ENCODE data around the gene AUTS2. TPM values are rescaled to one million over a fixed set of nuclear protein-coding genes. Genes with fewer than 3 reads are reported as not detected.
A peak's percentile ranks its signal among the peaks of the same experiment; 100 is the strongest.

Gene AUTS2
- total RNA-seq, 1 experiment from 2014 or later, result 0.11 TPM

DNA sequence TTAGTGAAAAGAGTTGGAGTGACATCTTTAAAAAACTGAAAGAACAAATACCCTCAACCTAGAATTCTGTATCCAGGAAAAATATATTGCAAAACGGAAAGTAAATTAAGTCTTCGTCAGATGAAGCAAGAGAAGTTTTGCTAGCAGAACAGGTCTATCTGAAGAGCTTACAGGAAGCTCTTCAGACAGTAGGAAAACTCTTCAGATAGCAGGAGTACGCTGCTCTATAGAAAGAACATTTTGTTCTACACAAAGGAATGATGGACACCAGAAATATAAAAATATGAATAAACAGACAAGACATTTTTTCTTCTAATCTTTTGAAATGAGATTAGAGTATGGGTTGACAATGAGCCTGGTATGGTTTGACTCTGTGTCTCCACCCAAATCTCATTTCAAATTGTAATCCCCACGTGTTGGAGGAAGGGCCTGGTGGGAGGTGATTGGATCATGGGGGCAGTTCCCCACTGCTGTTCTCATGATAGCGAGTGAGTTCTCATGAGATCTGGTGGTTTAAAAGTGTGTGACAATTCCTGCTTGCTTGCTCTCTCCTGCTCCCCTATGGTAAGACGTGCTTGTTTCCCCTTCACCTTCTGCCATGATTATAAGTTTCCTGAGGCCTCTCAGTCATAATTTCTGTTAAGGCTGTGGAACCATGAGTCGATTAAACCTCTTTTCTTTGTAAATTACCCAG, 567.3 kb downstream of the AUTS2 start:
- in situ Hi-C loops (cut with HindIII; ENCODE audit: low pct_unique_long_range_greater_than_20kb, low sequenced_read_pairs), result no loop called here
- no peak for DNase-seq (ENCODE audit: low read depth, low spot score)

DNA sequence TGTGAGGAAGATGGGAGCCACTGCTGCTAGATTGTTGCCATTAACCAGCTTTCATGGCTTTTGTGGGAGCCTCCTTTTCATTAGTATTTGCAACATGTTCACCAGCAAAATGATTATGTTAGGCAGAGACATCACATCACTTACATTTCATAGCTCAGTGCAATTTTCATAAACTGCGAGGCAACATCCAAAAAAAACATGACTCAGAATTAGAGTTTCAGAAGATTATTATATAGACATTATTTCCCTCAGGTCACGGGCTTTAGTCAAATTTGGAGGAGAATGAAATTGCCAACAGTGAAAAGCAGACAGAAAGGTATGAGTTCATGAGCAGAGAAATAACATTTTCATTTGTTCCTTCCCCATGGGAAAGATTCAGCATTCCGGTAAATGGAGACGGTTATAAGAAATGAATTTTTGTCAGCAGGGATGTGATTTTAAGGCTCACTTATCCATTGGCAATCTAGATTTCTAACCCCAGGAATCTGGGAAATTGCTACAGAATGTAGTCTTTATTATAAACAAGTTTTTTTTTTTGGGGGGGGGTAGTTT, 573.2 kb downstream of the AUTS2 start:
- in situ Hi-C loops (cut with HindIII; ENCODE audit: low pct_unique_long_range_greater_than_20kb, low sequenced_read_pairs), result no loop called here
- DNase-seq (ENCODE audit: low read depth, low spot score), result no peak

DNA sequence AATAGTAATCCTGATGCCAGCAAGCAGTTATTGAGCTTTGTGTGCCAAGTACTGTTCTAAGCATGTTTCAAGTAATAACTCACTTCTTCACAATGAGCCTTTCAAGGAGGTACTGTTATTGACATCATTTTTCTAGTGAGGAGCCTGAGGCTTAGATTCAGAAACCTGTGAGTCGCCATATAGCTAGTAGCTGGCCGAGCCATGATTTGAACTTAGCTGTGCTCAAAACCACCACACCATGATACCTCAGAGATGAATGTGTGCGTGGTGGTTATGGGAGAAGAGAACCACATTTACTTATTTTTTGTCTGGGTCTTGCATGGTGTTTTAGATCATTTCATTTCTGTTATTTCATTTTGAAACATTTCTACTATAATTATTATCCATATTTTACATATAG, 578.9 kb downstream of the AUTS2 start:
- in situ Hi-C loops (cut with HindIII; ENCODE audit: low pct_unique_long_range_greater_than_20kb, low sequenced_read_pairs), result no loop called here
- DNase-seq (ENCODE audit: low read depth, low spot score), result no peak

DNA sequence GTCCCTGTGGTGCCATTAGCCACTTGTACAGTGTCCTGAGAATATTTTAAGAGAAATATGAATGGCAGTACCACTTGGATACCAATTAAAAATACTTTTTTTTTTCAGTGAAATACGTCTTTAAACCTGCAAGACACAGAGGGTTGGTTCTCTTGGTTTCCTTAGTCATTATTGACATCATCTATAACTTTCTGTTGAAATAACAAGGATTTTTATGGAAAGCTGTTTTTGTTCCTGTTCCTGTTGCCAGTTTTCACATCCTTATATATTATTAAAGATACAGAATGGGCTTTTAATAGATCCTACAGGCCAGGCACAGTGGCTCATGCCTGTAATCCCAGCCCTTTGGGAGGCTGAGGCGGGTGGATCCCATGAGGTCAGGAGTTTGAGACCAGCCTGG, 579.9 kb downstream of the AUTS2 start:
- in situ Hi-C loops (cut with HindIII; ENCODE audit: low pct_unique_long_range_greater_than_20kb, low sequenced_read_pairs), result no loop called here
- no peak for DNase-seq (ENCODE audit: low read depth, low spot score)

DNA sequence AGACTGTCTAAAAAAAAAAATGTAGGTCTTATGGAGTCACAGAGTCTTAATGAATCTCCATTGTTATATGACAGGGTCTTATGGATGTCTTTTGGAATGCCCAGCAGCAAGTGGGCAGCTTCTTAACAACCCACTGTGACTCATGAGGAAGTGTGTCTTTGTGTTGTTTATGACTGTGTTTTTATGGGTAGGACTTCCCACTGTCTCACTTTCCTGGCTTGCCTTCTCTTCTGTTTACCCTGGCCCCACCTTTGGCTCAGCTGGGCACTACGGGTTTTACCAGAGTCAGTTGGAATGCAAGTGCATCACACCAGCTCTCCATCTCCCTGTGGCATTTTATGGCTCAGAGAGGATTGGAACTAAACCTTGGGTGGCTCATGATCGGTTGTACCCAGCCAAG, 580.5 kb downstream of the AUTS2 start:
- no peak for DNase-seq (ENCODE audit: low read depth, low spot score)
- in situ Hi-C loops (cut with HindIII; ENCODE audit: low pct_unique_long_range_greater_than_20kb, low sequenced_read_pairs), result no loop called here

DNA sequence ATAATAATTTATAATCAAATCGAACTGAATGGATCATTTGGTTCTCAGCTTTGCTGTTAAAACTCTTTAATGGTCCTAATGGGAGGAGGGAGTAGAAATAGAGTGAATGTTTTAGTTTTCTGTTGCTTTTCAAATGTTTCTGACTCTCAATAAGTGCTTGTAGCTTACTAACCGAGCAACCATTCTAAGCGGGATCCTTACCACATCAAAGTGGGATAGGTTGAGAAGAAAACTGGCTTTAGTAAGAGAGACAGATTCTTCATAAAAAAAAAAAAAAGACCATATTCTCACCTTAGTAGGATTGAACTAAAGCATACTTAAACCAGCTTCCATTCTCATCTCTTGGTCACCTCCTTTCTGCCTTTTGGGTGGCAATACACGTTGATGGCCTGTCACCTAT, 584.2 kb downstream of the AUTS2 start:
- in situ Hi-C loops (cut with HindIII; ENCODE audit: low pct_unique_long_range_greater_than_20kb, low sequenced_read_pairs), result no loop called here
- DNase-seq (ENCODE audit: low read depth, low spot score), result no peak

DNA sequence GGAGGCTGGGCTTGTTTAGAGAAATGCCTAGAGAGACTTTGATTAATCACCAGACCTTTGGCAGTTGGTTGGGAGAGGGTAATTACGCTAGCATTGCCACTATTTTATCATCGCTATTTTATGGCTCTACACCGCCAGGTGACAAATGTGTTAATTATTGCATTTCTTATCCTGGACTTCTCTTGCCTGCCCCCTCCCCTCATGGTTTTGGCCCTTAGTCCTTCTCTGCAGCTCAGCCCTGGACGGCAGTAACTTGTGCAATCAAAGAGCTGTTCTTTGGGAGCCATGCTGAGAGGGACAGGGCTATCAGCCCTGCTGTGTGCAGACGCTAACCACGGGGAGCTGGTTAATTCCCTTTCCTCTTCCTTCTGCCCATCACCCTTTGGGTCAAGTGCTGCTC, 585.0 kb downstream of the AUTS2 start:
- in situ Hi-C loops (cut with HindIII; ENCODE audit: low pct_unique_long_range_greater_than_20kb, low sequenced_read_pairs), result no loop called here
- DNase-seq (ENCODE audit: low read depth, low spot score), result no peak

DNA sequence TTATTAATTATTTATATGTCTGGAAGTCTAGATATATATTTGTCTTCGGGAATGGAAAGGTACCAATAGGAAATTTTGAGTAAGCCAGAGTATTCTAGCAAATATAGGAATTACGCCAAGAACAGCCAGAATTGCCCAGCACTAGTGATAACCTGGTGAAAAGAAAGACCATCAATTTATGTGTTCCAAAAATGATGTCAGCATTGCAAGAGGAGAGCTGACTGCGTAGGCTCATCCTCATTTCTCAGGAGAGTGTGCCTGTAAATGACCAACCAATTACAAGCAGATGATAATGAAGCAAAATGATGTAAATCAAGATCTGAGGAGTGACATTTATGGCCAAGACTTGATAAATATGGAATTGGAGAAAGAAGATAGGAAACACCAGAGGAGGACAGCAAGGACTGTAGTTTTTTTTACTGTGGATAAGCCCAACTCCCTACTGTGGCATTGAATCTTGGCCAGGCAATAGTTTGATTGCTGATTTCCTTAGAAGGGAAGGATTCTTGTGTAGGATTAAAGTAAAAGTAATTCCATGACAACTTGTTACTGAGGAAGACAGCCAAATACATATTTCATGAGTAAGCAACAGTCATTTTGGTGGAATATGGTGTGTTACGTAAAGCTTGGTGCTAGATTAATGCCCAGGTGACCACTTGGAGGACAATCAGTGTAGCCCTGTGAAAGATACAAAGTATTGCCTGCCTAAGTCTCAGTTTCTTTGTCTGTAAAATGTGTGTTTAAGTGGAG, 590.8 kb downstream of the AUTS2 start:
- DNase-seq (ENCODE audit: low read depth, low spot score), result no peak
- in situ Hi-C loops (cut with HindIII; ENCODE audit: low pct_unique_long_range_greater_than_20kb, low sequenced_read_pairs), result no loop called here

DNA sequence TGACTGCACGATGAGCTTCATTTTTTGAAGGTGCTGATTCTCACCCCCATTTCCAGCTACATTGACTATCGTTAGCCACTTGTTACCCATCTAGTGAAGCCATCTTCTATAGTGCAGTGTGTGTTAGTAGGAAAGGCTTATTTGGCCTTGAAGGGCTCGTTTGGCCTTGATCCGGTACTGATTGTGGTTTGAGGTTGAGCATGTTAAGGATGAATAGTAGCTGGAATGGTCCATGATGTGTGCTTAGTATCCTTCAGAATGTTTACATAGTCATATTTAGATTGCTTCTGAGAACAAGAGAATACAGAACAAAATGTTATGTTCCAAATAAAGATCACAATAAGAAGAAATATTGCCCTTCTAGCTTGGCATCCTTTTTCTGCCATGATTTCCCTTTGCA, 591.5 kb downstream of the AUTS2 start:
- DNase-seq (ENCODE audit: low read depth, low spot score), result no peak
- in situ Hi-C loops (cut with HindIII; ENCODE audit: low pct_unique_long_range_greater_than_20kb, low sequenced_read_pairs), result no loop called here

DNA sequence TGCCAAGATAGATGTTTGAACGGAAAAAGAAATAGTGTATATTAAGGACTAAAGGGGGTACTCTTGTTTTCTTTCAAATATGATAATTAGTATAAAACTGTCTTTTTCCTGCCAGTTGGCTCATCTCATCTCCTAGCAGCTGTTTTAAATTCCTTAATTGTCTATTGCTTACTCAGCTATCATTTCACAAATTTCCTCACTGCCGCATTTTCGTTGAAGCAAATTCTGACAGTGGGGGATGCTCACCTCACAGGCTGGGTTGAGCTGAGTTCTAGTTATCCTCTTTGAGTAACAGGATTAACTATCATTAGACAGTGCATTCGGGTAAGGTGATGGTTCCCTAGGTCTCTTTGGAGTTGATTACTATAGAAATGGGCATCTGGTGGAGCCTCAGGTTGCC, 592.0 kb downstream of the AUTS2 start:
- no peak for DNase-seq (ENCODE audit: low read depth, low spot score)
- in situ Hi-C loops (cut with HindIII; ENCODE audit: low pct_unique_long_range_greater_than_20kb, low sequenced_read_pairs), result no loop called here

DNA sequence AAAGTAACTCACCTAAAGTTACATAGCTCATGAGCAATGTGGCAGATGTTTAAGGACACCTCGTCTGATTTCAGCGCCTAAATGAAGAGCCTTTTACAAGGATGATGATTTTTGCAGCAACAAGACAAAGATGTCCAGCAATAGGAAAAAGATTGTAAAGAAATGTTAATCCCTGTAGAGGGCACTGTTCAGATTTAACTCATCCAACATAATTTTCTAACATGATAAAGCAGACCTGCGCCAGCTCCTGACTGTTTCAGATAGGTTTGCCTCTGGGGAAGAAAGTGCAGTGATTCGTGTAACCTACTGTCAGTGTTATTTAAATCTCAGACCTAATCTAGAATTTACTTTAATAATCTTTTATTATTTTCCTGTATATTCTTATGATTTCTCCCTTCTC, 595.2 kb downstream of the AUTS2 start:
- peak; percentile 48 for DNase-seq (ENCODE audit: low read depth, low spot score)
- in situ Hi-C loops (cut with HindIII; ENCODE audit: low pct_unique_long_range_greater_than_20kb, low sequenced_read_pairs), result no loop called here

DNA sequence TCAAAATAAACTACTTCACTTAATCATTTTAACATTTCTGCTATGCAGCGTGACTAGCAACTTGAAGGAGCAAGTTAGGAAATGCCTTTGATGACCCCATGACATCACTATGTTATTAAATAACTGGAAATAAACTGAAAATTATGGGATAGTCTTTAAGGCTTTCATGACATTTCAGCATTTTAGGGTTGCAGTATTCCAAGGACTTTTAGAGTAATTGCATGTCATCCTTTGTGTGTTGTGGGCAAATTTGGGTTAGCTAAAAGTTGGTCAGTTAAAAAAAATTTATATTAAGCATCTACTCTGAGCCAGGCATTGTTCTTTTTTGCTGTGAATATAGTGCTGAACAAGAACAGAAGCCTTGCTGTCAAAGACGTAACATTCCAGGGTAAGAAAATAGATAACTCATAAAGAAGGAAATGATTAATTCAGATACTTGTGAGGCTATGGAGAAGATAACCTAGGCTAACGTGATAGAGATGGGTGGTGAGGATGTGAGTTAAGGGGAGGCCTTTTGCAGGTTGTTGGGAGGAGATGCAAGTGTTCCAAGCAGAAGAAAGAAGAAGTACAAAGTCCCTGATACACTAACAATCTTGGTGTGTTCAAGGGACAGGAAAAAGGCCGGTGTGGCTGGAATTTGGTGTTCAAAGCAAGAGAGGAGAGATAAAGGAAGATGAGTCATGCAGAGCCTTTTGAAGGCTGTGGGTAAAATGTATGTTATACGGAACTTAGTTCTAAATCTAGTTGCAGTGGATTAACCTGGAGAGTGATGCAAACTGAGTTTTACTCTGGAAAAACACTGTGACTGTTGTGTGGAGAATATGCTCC, 610.2 kb downstream of the AUTS2 start:
- DNase-seq (ENCODE audit: low read depth, low spot score), result no peak
- in situ Hi-C loops (cut with HindIII; ENCODE audit: low pct_unique_long_range_greater_than_20kb, low sequenced_read_pairs), result no loop called here

DNA sequence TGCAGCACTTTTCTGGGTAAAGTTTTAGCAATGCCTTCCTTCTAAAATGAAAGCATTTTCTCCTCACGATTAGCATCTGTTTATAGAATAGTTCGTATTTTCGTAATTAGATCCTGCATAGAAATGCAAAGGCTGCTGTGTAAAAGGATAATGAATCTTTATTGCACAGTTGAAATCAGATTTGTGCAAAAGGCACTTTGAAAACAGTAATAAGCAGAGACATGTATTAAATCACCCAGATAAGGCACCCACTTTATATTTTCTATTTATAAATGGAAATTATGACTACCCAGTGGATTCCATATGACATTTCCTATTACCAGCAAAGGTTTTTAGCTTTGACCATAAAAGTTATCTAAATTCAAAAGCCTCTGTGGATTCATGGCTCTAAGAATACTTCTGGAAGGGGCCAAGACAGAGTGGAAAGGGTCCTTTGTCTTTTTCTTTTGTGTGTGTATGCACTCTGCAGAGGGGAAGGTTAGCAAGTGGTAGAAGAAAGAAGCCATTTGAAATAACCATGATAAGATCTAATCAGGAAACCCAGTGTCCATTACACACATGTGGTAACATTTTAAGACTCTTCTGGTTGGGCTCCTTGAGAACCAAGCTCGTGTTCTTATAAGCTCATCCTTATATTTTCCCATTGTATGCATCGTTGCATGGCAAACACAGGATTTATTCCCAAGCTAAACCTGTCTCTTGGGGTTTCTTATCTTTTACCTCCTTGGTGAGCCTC, 612.1 kb downstream of the AUTS2 start:
- in situ Hi-C loops (cut with HindIII; ENCODE audit: low pct_unique_long_range_greater_than_20kb, low sequenced_read_pairs), result no loop called here
- DNase-seq (ENCODE audit: low read depth, low spot score), result no peak

DNA sequence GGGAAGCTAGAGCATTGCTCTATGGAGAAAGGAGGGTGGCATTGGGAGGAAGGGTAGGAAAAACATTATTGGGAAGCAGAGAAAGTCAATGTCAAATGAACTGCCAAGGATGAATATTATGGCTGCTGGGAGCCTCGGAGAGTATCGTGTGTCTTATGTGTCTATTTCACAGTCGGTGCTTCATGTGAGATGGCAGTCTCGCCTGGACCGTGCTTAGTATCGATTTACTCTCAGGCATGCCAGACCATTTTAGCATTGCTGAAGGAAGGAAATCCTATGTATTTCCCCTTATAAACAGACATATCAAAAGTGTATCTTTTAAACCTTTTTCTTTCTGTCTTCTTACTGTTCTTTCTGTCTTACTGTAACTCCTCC, 612.6 kb downstream of the AUTS2 start:
- no peak for DNase-seq (ENCODE audit: low read depth, low spot score)
- in situ Hi-C loops (cut with HindIII; ENCODE audit: low pct_unique_long_range_greater_than_20kb, low sequenced_read_pairs), result no loop called here

DNA sequence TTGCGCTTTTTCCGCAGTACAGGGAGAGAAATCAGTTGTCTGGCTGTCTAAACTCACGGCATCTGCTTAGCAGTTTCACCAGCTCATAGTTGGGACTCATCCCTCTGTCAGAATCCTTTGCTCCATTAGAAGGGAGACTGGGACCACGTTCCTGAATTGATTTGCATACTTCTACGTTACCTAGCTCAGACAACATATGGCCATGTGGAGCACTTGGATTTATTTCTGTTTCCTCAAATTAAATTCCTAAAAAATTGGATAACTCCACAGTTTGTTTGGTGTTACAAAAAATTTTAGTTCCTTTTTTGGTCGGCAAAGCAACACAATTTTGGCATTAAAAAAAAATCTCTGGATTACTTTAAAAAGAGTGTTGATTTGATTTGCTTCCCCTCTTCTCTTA, 614.0 kb downstream of the AUTS2 start:
- no peak for DNase-seq (ENCODE audit: low read depth, low spot score)
- in situ Hi-C loops (cut with HindIII; ENCODE audit: low pct_unique_long_range_greater_than_20kb, low sequenced_read_pairs), result no loop called here

DNA sequence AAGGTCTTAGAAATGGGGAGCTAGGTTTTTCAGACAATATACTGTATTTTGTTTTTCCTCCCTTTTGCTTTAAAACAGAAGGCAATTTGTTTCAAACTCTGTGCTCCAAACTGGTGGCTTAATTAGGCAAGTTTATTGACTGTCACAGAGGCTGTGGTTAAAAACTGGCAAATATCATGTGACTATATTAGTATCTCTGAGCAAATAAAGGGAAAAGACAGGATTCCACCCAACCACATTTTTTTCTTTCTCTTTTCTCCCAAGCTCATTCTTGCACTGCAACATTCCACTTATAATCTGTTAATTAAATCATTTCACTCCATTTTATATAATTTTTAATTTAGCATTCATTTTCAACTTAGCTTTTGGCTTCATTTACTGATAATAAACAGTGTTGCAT, 615.8 kb downstream of the AUTS2 start:
- in situ Hi-C loops (cut with HindIII; ENCODE audit: low pct_unique_long_range_greater_than_20kb, low sequenced_read_pairs), result no loop called here

DNA sequence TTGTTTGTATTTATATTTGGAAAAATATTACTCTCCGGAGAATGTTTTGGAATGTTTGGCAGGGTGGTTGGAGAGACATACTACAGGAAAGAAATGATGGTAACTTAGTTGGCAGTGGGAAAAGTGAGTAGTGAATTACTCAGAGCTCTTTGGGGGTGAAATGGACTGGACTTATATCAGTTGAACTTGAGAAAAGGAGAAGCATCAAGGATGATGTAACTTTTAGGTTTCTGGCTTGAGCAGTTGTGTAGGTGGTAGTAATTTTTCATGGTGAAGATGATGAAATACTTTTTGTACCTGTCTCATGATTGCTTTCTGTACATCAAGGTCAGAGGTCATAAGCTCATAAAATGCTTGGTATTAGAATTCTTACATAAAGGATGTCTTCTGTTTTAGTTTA, 617.2 kb downstream of the AUTS2 start:
- in situ Hi-C loops (cut with HindIII; ENCODE audit: low pct_unique_long_range_greater_than_20kb, low sequenced_read_pairs), result no loop called here
- no peak for DNase-seq (ENCODE audit: low read depth, low spot score)

More for the DNA sequence above, 615.8 kb downstream of the AUTS2 start:
- DNase-seq (ENCODE audit: low read depth, low spot score), result no peak

DNA sequence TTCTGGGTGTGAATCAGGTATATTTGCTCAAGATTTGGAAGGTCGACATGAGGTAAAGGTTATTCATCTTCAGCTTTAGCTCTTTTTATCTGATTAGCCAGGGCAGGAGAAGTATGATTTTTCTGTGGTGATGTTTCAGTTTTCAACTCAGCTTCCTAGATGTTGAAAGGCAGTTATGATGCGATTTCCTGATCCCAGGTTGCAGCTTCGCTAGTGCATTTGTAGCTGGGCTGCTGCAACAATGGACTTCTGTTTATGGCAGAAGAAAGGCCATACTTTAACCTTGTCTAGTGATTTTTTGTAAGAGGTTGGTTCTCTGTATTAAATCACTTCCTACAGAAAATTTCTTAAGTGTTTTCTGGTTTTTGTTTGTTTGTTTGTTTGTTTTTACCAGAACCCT, 619.3 kb downstream of the AUTS2 start:
- in situ Hi-C loops (cut with HindIII; ENCODE audit: low pct_unique_long_range_greater_than_20kb, low sequenced_read_pairs), result no loop called here
- no peak for DNase-seq (ENCODE audit: low read depth, low spot score)
